GM19467 (cell line): ENCODE data around the gene HOMEZ.
"Not testable (repeated sequence)": the region's sequence is repeated elsewhere in the genome, so short reads cannot be mapped to it uniquely, and the experiment has no call there.

Experiments used
- ATAC-seq: cut with Tn5 transposase; IDR thresholded peaks from one replicate; pipeline ENCODE4 v1.9.1; 2021; ENCODE audit warnings: mild to moderate bottlenecking, moderate library complexity; ENCODE audit not compliant: unreplicated experiment

The HOMEZ gene, protein sequence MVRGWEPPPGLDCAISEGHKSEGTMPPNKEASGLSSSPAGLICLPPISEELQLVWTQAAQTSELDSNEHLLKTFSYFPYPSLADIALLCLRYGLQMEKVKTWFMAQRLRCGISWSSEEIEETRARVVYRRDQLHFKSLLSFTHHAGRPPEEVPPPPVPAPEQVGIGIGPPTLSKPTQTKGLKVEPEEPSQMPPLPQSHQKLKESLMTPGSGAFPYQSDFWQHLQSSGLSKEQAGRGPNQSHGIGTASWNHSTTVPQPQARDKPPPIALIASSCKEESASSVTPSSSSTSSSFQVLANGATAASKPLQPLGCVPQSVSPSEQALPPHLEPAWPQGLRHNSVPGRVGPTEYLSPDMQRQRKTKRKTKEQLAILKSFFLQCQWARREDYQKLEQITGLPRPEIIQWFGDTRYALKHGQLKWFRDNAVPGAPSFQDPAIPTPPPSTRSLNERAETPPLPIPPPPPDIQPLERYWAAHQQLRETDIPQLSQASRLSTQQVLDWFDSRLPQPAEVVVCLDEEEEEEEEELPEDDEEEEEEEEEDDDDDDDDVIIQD

DNA sequence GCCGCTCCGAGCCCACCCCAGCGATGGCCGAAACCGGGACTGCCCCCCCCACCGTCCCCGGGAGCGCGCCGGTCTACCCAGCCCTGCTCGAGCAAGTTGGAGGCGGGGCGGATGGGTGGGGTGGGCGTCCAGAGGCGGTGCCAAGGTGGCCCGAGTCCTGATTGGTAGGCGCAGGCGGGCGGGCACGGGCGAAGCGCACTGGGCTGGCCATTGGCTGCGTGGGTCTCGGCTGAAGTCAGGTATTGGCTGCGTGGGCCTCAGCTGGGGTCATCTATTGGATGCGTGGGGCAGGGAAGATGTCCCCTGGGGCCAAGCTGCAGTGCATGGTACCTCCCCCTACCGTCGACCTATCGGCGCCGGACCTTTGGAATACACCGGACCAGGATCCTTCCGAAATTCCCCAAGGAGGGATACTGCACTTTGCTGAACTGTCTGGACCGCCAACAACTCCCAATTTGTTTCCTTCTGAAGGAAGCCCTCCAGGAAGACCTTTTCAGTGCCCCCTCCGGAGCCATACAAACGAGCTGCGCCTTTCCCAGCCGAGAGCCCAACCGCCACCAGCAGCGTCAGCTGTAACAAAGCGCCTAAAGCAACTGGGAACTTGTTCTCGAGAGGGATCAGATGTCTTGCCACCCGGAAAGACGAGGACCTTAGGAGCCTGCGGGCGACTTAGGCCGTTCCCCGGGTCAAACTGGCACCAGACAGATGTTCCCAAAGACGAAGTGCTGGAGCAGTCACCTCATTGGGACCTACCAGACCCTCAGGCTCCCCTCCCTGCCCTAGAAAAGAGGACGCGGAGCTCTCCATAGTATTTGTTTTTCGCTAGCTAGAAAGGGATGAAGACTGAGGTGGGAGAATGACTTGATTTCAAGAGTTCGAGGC is at the start of gene HOMEZ:
Gene HOMEZ (minus strand): TSS at position 113 of the 882 bp plus-strand sequence. CDS start 180 bp downstream, outside the sequence.
- ATAC-seq: peak; percentile 97

DNA sequence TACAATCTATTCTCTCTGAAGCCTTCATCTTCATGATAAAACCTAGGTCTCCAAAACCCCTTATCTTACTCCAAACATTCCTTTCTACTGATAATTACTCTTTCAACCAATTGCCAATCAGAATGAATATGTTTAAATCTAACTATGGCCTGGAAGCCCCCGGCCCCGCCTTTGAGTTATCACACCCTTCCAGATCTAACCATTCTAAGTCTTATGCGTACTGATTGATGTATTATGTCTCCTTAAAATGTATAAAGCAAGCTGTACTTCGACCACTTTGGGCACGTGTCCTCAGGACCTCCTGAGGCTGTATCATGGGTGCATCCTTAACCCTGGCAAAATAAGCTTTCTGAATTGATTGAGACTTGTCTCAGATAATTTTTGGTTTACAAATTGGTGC is 49.7 kb upstream of the HOMEZ start:
- ATAC-seq: no peak

GRCh38 chr14:23327947-23328744 is 42.2 kb upstream of the HOMEZ start:
- ATAC-seq: no peak

GRCh38 chr14:23326491-23327332 is 40.8 kb upstream of the HOMEZ start:
- ATAC-seq: no peak

- not testable (repeated sequence) for ATAC-seq
Observed at GRCh38 chr14:23325746-23326145, 39.8 kb upstream of the HOMEZ start.

DNA sequence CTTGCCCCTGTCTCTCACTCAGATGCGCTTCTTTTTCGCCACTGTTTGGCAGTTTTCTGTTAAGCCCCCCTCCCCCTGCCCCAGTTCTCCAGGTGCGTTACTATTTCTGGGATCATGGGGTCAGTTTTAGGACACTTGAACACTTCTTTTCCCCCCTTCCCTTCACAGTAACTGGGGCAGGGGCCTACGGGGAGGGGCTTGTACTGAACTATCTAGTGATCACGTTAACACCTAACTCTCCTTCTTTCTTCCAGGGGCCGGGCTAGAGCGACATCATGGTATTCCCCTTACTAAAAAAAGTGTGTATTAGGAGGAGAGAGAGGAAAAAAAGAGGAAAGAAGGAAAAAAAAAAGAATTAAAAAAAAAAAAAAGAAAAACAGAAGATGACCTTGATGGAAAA is 39.1 kb upstream of the HOMEZ start:
- no peak for ATAC-seq

DNA sequence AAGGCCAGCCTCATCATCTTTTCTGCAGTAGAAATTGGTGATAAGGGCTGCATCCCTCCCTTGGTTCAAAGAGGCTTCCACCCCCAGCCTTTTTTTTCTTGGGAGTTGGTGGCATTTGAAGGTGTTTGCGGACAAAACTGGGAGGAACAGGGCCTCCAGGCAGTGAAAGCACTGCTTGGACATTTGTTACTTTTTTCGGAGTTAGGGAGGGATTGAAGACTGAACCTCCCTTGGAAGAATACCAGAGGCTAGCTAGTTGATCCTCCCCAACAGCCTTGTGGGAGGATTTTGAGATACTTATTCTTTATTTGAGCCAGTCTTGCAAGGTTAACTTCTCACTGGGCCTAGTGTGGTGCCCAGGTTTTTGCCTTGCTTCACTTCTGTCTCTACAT is 38.5 kb upstream of the HOMEZ start:
- ATAC-seq: no peak

DNA sequence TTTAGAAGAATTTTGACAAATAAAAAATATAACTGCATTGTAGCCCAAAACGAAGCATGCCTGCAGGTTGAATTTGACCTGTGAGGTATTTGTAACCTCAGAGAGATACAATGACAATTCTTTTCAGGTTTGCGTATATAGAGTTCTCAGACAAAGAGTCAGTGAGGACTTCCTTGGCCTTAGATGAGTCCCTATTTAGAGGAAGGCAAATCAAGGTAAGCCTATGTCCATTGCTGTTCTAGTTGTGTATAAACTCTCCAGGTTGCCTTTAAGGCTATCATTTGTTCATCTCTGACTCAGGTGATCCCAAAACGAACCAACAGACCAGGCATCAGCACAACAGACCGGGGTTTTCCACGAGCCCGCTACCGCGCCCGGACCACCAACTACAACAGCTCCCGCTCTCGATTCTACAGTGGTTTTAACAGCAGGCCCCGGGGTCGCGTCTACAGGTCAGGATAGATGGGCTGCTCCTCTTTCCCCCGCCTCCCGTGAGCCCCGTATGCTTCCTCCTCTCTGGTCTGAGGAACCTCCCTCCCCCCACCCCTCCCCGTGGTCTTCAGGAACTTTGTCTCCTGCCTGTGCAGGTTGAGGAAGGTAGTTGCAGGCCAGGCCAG is 38.0 kb upstream of the HOMEZ start:
- ATAC-seq: no peak

DNA sequence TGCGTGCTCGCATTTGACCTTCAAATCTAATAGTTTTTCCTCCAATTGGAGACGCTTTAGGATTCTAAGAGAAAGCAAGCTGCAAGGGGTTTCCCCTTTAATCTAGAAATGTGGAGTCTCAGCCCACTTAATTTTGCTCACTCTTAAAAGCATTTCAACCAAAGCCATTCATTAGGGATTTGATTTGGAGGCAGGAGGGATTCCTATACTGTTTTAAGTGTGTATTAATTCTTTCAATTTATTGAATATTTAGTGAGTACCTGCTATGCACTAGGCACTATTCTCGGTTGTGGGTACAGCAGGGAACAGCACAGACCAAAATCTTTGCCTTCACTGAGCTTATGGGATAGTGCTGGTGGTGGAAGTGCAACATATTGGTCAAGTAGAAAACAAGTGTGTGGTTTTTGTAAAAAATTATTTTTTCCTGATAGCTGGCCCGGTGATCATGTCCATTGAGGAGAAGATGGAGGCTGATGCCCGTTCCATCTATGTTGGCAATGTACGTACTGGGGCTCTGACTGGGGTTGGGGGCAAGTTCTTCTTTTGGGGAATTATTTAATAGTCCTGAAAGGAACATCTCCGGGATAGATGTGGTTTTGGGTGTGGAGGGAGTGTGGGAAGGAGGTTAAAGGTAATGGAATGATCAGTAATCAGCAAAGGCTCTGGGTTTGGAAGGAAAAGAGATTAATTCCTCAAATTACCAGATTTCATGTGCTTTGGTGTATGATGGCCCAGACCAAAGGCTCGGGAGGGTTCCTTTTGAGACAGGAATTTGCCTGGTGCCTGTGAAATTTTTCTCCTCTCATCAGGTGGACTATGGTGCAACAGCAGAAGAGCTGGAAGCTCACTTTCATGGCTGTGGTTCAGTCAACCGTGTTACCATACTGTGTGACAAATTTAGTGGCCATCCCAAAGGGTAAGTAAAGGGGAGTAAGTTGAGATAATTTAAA is 36.9 kb upstream of the HOMEZ start:
- no peak for ATAC-seq

- peak; percentile 6 for ATAC-seq
Observed at GRCh38 chr14:23321572-23322547, 35.9 kb upstream of the HOMEZ start.

DNA sequence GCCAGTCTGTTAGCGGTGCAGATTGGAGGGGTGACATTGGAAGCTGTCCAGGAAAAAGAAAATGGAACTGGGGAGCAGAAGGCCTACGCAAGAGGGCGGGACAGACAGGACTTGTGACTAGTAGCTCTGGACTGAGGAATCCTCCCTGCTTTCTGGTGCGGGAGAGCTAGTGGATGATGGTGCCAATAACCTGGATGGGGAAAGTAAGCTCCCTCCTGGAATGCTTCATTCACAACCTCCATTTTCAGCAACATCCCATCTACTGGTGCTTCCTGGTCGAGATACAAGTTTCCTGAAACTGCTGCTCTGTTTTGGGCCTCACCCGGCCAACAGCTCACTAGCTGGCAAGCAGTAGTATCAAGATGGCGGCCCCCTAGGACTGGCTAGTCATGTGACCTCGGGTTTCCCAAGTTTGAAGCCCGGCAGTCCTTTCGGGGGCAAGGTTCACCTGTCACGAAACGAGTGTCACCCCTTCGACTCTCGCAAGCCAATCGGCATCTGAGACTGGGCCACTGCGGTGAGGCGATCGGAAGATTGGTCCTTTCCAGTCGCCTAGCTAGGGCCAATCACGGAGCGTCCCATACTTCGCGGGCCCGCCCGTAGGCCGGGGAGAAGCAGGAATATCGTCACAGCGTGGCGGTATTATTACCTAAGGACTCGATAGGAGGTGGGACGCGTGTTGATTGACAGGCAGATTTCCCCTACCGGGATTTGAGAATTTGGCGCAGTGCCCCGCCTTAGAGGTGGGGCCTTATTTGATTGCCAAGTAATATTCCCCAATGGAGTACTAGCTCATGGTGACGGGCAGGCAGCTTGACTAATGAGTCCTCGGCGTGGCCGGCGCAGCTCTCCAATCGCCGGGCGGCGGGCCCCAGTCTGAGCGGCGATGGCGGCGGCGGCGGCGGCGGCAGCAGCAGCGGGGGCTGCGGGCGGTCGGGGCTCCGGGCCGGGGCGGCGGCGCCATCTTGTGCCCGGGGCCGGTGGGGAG is 34.9 kb upstream of the HOMEZ start, which contains the start of gene PABPN1:
Gene PABPN1 (plus strand): TSS at position 874 of the 988 bp plus-strand sequence. CDS start 13 bp downstream, at position 887.
- peak; percentile 88 for ATAC-seq

DNA sequence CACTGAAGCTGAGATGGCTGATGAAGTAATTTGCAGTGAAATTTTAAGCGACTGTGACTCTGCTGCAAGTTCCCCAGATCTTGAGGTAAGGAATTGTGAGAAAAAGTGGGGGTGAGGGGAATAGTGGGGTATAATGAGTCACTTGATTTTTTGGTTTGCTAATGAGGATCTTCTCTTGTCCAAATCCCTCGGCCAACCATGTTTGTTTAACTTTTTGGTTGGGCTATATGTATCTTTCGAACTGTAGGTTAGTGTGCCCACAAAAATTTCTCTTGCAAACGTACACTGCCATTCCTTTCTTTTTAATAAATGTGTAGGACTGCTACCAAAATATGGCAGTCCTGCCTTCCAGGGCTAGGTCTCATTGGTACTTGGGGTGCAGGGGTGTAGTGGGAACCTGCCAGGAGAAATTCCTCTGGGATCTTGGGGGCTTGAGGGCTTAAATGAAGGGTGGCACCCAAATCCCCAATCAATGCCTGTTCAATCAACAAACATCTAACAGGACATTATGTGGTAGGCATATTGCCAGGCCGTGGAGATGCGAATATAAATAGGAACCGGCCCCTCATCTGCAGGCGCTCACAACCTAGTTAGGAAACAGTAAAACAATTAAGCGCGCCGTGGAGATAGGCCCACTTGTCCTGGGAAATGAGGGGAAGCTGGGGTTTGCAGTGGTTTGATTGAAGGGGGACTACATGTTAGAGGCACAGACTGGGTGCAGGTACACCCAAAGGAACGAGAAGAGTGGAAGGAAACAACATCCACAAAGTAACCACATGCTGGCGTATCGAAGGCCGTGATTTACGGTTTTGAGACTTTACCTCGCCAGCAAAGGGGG is 34.0 kb upstream of the HOMEZ start:
- no peak for ATAC-seq

DNA sequence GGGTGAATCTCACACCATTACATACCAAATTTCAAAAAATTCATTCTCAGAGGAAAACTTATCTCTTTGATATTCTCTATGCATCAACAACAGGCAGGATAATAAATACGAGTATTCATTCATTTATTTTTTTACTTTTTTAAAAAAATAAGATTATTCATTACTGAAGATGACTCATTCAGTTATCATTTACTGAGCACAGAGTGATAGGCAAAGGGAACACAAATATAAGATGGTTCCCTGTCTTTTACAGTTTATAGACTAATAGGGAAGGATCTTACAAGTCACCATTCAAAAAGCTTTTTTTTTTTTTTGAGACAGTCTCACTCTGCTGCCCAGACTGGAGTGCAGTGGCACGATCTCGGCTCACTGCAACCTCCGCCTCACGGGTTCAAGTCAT is 30.4 kb upstream of the HOMEZ start:
- no peak for ATAC-seq

DNA sequence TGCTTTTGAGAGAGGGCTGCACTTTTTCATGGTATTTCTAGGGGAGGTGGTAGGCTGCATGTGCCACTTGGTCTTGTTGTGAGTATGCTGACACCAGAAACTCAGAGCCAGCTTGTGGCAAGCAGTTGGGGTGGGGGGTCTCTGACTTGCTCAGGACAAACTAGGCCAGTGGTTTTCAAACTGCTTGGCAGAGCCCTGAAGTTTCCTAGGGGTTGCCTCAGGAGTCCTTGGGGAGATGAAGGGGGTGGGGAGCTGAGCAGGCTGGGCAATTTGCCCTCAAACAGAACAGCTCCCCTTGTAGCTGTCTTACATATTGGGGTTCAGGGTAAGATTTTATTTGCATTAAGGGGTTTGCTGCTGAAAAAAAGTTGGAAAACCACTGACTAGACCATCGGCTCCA is 24.6 kb upstream of the HOMEZ start:
- no peak for ATAC-seq
